HG03442 (cell line): ENCODE data around the gene FGD2.
"Not testable (repeated sequence)": the region's sequence is repeated elsewhere in the genome, so short reads cannot be mapped to it uniquely, and the experiment has no call there.

Experiments
- ATAC-seq: cut with Tn5 transposase; IDR thresholded peaks from one replicate; pipeline ENCODE4 v1.9.1; 2021; ENCODE audit warnings: mild to moderate bottlenecking, moderate library complexity; ENCODE audit not compliant: unreplicated experiment

Gene FGD2

GRCh38 chr6:37038292-37039198 is 33.1 kb downstream of the FGD2 start:
- no peak for ATAC-seq

- ATAC-seq, result no peak
Observed at GRCh38 chr6:37039958-37040357, 34.5 kb downstream of the FGD2 start.

GRCh38 chr6:37041521-37041920 is 36.1 kb downstream of the FGD2 start:
- ATAC-seq, result no peak

GRCh38 chr6:37042150-37042549 is 36.7 kb downstream of the FGD2 start:
- no peak for ATAC-seq

GRCh38 chr6:37043091-37043490 is 37.6 kb downstream of the FGD2 start:
- not testable (repeated sequence) for ATAC-seq

- no peak for ATAC-seq
Observed at GRCh38 chr6:37047346-37047688, 41.9 kb downstream of the FGD2 start.

GRCh38 chr6:37047689-37048402 is 42.4 kb downstream of the FGD2 start:
- no peak for ATAC-seq

GRCh38 chr6:37048403-37048850 is 43.0 kb downstream of the FGD2 start:
- ATAC-seq, result no peak

- peak; percentile 54 for ATAC-seq
Observed at GRCh38 chr6:37048851-37049757, 43.6 kb downstream of the FGD2 start.

GRCh38 chr6:37049758-37050044 is 44.2 kb downstream of the FGD2 start:
- no peak for ATAC-seq

- ATAC-seq, result no peak
Observed at GRCh38 chr6:37050045-37050853, 44.8 kb downstream of the FGD2 start.

- ATAC-seq, result no peak
Observed at GRCh38 chr6:37050854-37051137, 45.3 kb downstream of the FGD2 start.

- no peak for ATAC-seq
Observed at GRCh38 chr6:37051138-37052026, 45.9 kb downstream of the FGD2 start.

GRCh38 chr6:37052027-37052628 is 46.7 kb downstream of the FGD2 start:
- no peak for ATAC-seq

- ATAC-seq, result no peak
Observed at GRCh38 chr6:37053683-37054082, 48.2 kb downstream of the FGD2 start.

GRCh38 chr6:37054171-37054570 is 48.7 kb downstream of the FGD2 start:
- no peak for ATAC-seq

GRCh38 chr6:37054580-37054979 is 49.1 kb downstream of the FGD2 start:
- no peak for ATAC-seq

- no peak for ATAC-seq
Observed at GRCh38 chr6:37056112-37056403, 50.6 kb downstream of the FGD2 start.

- ATAC-seq, result no peak
Observed at GRCh38 chr6:37056439-37057127, 51.1 kb downstream of the FGD2 start.
